OCI-LY1 (cell line): ENCODE measurements around the gene RASA2.

Source experiments
- H2AFZ ChIP-seq: fragments of 200-600 bp; sonication (generic), shearing (Covaris generic); 2 replicates; pipeline ENCODE4 v1.6.0; 2014; ENCODE audit warnings: antibody characterized with exemption, mild to moderate bottlenecking, low read length
- H3F3A ChIP-seq: fragments of 200-600 bp; sonication (generic), shearing (Covaris generic); 2 replicates; pipeline ENCODE4 v1.6.0; 2014; ENCODE audit warnings: mild to moderate bottlenecking, antibody characterized with exemption, low read length, moderate library complexity; ENCODE audit not compliant: insufficient read depth
- H3K27ac ChIP-seq: fragments of 200-600 bp; sonication (generic); 2 replicates; pipeline ENCODE4 v1.5.1; 2014; ENCODE audit warnings: low read length, mixed run types, mild to moderate bottlenecking, low read depth; ENCODE audit not compliant: poor library complexity, severe bottlenecking
- H3K27me3 ChIP-seq: fragments of 200-600 bp; sonication (generic); 2 replicates; pipeline ENCODE4 v1.6.0; 2014; ENCODE audit warnings: antibody characterized with exemption, mild to moderate bottlenecking, low read length, moderate library complexity; ENCODE audit not compliant: insufficient read depth
- H3K36me3 ChIP-seq: fragments of 200-600 bp; sonication (generic); 2 replicates; pipeline ENCODE4 v1.6.1; 2014; ENCODE audit warnings: mild to moderate bottlenecking, antibody characterized with exemption, low read length, moderate library complexity, mixed read lengths; ENCODE audit not compliant: insufficient read depth
- H3K4me1 ChIP-seq: fragments of 200-600 bp; sonication (generic); 2 replicates; pipeline ENCODE4 v1.5.1; 2014; ENCODE audit warnings: mild to moderate bottlenecking, low read length, moderate library complexity; ENCODE audit not compliant: insufficient read depth, severe bottlenecking
- H3K4me2 ChIP-seq: fragments of 200-600 bp; sonication (generic), shearing (Covaris generic); 2 replicates; pipeline ENCODE4 v1.6.1; 2014; ENCODE audit warnings: low read length
- H3K4me3 ChIP-seq: fragments of 200-600 bp; sonication (generic); 2 replicates; pipeline ENCODE4 v1.5.1; 2014; ENCODE audit warnings: low read length, low read depth, mild to moderate bottlenecking, mixed read lengths; ENCODE audit not compliant: poor library complexity, severe bottlenecking
- H3K79me2 ChIP-seq: fragments of 200-600 bp; shearing (Covaris generic); 2 replicates; pipeline ENCODE4 v1.6.1; 2016; ENCODE audit warnings: mixed run types, low read length, mixed read lengths; ENCODE audit not compliant: insufficient read depth
- H3K9ac ChIP-seq: fragments of 200-600 bp; sonication (generic), shearing (Covaris generic); 2 replicates; pipeline ENCODE4 v1.6.1; 2014; ENCODE audit warnings: mild to moderate bottlenecking, low read length, mixed read lengths
- H3K9me2 ChIP-seq: fragments of 200-600 bp; sonication (generic), shearing (Covaris generic); 2 replicates; pipeline ENCODE4 v1.6.1; 2014; ENCODE audit warnings: low read depth, mild to moderate bottlenecking, low read length, mixed read lengths
- H3K9me3 ChIP-seq: fragments of 200-600 bp; shearing (Covaris generic); 2 replicates; pipeline ENCODE4 v1.6.1; 2014; ENCODE audit warnings: low read length, mixed read lengths
- H4K20me1 ChIP-seq: fragments of 200-600 bp; sonication (generic), shearing (Covaris generic); 2 replicates; pipeline ENCODE4 v1.6.0; 2016; ENCODE audit warnings: mild to moderate bottlenecking, low read length; ENCODE audit not compliant: insufficient read depth
- CTCF ChIP-seq: fragments of 200-600 bp; sonication (generic), shearing (Covaris generic); IDR thresholded peaks from 2 replicates; pipeline ENCODE4 v1.5.1; 2017; ENCODE audit warnings: mild to moderate bottlenecking, antibody characterized with exemption, low read length, moderate library complexity, mixed read lengths
- EZH2 ChIP-seq: fragments of 200-600 bp; sonication (generic), shearing (Covaris generic); IDR thresholded peaks from 2 replicates; pipeline ENCODE4 v1.8.0; 2017; ENCODE audit warnings: borderline replicate concordance, mixed run types, mild to moderate bottlenecking, antibody characterized with exemption, low read length, moderate library complexity, mixed read lengths

RASA2 gene

DNA sequence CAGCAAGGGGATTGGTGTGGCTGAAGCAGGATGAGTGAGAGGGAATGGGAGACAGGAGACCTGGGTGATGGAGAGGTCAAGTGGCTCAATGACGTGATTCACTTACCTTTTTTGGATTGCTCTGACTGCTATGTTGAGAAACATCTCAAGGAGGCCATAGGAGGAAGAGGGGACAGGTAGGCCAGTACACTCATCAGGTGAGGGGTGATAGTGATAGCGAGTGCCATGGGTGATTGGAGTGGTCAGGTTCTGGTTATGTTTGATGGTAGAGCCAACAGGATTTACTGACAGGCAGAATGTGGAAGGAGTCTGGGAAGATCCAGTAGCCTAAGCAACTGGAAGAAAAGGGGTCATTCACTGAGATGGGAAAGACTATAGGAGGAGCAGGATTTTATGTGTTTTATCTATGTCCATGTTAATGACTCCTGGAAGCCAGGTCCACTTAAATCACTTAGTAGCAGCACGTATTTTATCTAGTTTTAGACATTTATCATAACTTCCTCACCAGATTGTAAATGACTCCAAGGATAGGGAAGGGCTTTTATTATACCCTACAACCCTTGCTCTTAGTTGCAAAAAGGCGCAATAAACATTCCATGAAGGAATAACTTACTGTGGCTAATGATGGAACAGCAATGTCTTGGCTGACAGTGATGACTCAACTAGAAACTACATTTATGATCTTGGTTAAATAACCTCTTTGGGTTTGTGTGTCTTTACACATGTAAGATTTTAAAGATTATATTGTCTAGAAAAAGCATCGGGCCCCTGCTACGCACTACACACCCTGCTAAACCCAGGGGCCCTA lies 131.5 kb downstream of the RASA2 start:
- Histone ChIP-seq H3K4me3 (no peak overlapping the region), H3K9me2 (no peaks in the 10 kb centered on the region), H3K36me3 (no peaks in the 10 kb centered on the region; the same call in 1 of the 2 replicates), H3K9ac (no peak overlapping the region), H3K27me3 (no peaks in the 10 kb centered on the region), H3K4me2 (no peak overlapping the region), H3F3A (no peaks in the 10 kb centered on the region), H3K9me3 (no peaks in the 10 kb centered on the region), H3K4me1 (no peaks in the 10 kb centered on the region), H3K27ac (no peak overlapping the region), H2AFZ (no peak overlapping the region), H4K20me1 (no peaks in the 10 kb centered on the region), H3K79me2 (no peaks in the 10 kb centered on the region)
- TF ChIP-seq EZH2 = no peak
- TF ChIP-seq CTCF = no peak

DNA sequence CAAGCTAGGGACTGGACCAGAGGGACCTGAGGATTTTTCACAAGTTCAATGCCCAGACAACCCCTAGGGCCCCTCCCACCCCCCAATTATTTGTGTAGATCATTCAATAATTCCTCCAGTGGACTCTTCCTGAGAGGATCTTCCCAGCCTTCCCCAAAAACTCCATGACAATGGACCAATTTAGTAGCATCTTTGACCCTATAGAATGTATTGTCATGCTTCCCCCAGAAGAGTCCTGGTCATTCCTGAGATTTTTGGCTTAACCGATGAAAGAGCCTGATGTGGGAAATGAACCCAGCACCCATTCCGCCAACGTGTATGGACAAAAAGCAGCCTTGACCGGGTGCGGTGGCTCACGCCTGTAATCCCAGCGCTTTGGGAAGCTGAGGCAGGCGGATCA lies 132.1 kb downstream of the RASA2 start:
- no peaks in the 10 kb centered on the region for H3K27me3 ChIP-seq
- no peak overlapping the region for H3K9ac ChIP-seq
- H3K36me3 ChIP-seq = no peaks in the 10 kb centered on the region
- H3K9me3 ChIP-seq = no peaks in the 10 kb centered on the region
- no peaks in the 10 kb centered on the region for H3F3A ChIP-seq
- H3K27ac ChIP-seq = no peak overlapping the region
- no peaks in the 10 kb centered on the region for H4K20me1 ChIP-seq
- H3K9me2 ChIP-seq = no peaks in the 10 kb centered on the region
- TF ChIP-seq EZH2 = no peak
- TF ChIP-seq CTCF = no peak
- no peak overlapping the region for H3K4me2 ChIP-seq
- no peak overlapping the region for H2AFZ ChIP-seq
- H3K4me3 ChIP-seq = no peak overlapping the region
- no peaks in the 10 kb centered on the region for H3K79me2 ChIP-seq
- no peaks in the 10 kb centered on the region for H3K4me1 ChIP-seq

DNA sequence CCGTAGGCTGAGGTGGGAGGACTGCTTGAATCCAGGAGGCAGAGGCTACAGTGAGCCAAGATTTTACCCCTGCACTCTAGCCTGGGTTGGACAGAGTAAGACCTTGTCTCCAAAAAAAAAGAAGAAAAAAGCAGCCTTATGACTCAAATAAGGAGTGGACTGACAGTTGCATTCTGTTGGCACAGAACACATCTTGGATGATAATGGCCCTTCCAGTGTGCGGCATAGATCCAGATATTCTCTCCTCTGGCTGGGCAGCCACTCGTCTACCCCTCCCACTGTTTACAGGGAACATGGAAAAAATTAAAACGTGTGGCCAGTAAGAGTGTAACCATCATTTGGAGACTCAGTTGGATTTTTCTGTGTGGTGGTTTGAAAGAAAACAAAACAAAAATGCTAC lies 132.6 kb downstream of the RASA2 start:
- no peak overlapping the region for H3K4me2 ChIP-seq
- TF ChIP-seq EZH2 = no peak
- TF ChIP-seq CTCF = no peak
- no peak overlapping the region for H3K9ac ChIP-seq
- no peaks in the 10 kb centered on the region for H4K20me1 ChIP-seq
- H3K4me1 ChIP-seq = no peaks in the 10 kb centered on the region
- no peak overlapping the region for H3K27ac ChIP-seq
- no peaks in the 10 kb centered on the region for H3K27me3 ChIP-seq
- H3K9me2 ChIP-seq = no peaks in the 10 kb centered on the region
- no peaks in the 10 kb centered on the region for H3K36me3 ChIP-seq
- H3K79me2 ChIP-seq = no peaks in the 10 kb centered on the region
- H3K4me3 ChIP-seq = no peak overlapping the region
- no peaks in the 10 kb centered on the region for H3K9me3 ChIP-seq
- H2AFZ ChIP-seq = no peak overlapping the region
- no peaks in the 10 kb centered on the region for H3F3A ChIP-seq
